ENCODE measurements around the gene ABHD3.
"Not testable (repeated sequence)": the region's sequence is repeated elsewhere in the genome, so short reads cannot be mapped to it uniquely, and the experiment has no call there.

Gene ABHD3

GRCh38 chr18:21612125-21613039, 92.2 kb downstream of the ABHD3 start, which contains the start of gene SNRPD1:
SNRPD1 (plus strand) TSS chr18:21612314; CDS start chr18:21612430, 116 bp downstream.
- DNase-seq (ENCODE audit: low spot score) = peak; percentile 88
- TF ChIP-seq CTCF (IDR thresholded peaks at IDR 0.05) = peak; percentile 88
- peak within 1 kb of the TSS; percentile 63 to 74 for H3K27ac ChIP-seq
- H3K4me3 ChIP-seq = peak within 1 kb of the TSS; percentile 75

GRCh38 chr18:21611401-21612124, 93.0 kb downstream of the ABHD3 start:
- Histone ChIP-seq H3K4me3 (peak overlapping the region; percentile 75), H3K27ac (peak overlapping the region; percentile 63 to 74)
- DNase-seq (ENCODE audit: low spot score) = not testable (repeated sequence)

GRCh38 chr18:21605213-21605612, 99.4 kb downstream of the ABHD3 start:
- TF ChIP-seq CTCF (IDR thresholded peaks at IDR 0.05) = no peak
- Histone ChIP-seq H3K27ac (no peak overlapping the region), H3K4me3 (no peak overlapping the region)
- DNase-seq (ENCODE audit: low spot score) = no peak

GRCh38 chr18:21604671-21605070, 99.9 kb downstream of the ABHD3 start:
- Histone ChIP-seq H3K4me3 (no peak overlapping the region), H3K27ac (no peak overlapping the region)
- DNase-seq (ENCODE audit: low spot score) = no peak
- no peak for TF ChIP-seq CTCF (IDR thresholded peaks at IDR 0.05)

- no peak for TF ChIP-seq CTCF (IDR thresholded peaks at IDR 0.05)
- DNase-seq (ENCODE audit: low spot score) = no peak
Measured at GRCh38 chr18:21602299-21602587, 102.3 kb downstream of the ABHD3 start.

More at GRCh38 chr18:21602299-21602587, 102.3 kb downstream of the ABHD3 start:
- Histone ChIP-seq H3K27ac (no peak overlapping the region), H3K4me3 (no peak overlapping the region)
